HG03095 (cell line): Measurements from ENCODE around the gene DDX59.

Source experiments
- ATAC-seq: cut with Tn5 transposase; IDR thresholded peaks from one replicate; pipeline ENCODE4 v1.9.1; 2021; ENCODE audit warnings: moderate library complexity; ENCODE audit not compliant: unreplicated experiment

Gene DDX59

GRCh38 chr1:200669314-200670241 lies at the start of gene DDX59:
TSS of gene DDX59 (minus strand) at chr1:200669907. CDS start at chr1:200666740, 3,167 bp downstream.
- peak; percentile 85 for ATAC-seq

DNA sequence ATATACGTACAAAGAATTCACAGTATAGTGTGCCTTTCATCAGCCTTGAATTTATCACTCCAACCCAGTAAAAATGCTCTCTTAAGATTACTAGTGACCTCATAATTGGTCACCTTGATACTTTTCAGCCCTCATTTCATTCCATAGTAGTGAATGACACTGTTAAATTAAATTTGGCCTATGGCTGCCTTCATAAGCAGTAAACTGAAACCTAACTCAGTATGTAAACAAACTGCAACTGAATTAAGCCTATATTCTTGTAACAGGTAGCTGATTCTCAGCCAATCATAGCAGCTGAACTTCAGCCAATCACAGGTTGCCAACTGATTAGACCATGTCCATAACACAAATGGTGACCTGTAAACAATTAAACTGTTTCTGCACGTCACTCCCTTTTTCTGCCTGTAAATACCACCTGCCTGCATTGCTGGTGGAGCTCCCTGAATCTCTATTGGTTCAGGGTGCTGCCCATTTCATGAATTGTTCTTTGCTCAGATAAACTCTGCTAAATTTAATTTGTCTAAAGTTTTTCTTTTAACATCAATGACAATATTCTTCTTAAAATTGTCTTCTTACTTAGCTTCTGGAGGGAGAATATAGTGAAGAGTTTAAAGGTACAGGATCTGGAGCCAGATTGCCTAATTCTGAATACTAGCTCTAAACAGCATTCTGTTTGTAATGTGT lies 44.9 kb upstream of the DDX59 start:
- no peak for ATAC-seq

DNA sequence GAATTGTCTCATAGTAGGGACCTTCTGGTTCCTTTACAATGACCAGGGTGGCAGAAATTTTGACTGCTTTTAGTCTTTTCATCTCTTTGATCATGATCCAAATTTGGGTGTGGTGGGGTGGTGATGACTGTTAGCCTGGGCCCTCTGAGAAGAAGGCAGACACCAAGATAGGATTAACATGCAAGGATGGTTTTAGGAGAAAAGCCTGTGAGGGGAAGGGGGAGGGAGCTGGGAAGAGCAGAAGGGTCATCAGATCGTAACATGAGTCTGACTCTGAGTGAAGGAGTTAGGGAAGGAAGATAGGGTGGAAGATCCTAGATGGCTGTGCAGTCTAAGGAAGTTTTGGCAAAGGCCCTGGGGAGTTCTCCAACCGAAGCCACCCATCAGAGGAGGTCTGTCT lies 40.5 kb upstream of the DDX59 start:
- ATAC-seq, result no peak

DNA sequence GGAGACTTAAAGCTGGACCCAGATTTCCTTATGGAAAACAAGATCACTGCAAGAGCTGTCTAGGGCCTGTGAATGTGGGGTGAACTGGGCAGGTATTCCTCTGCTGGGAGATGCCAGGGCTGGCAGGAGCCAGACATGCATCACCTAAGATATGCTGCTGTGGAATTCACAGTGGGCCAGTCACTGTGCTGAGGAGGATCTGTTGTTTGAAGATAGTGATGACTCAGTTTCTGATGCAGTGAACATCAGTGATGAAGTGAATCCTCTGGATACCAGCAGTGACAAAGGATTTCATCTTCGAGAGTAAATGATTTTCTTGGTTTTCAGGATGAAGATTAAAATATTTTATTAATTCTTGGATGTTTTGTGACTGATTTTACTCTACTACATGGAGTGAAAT lies 39.1 kb upstream of the DDX59 start:
- ATAC-seq, result no peak

- no peak for ATAC-seq
Observed at GRCh38 chr1:200708161-200708560, 38.5 kb upstream of the DDX59 start.

GRCh38 chr1:200707116-200707515 lies 37.4 kb upstream of the DDX59 start:
- no peak for ATAC-seq

GRCh38 chr1:200706111-200706814 lies 36.6 kb upstream of the DDX59 start:
- no peak for ATAC-seq

- no peak for ATAC-seq
Observed at GRCh38 chr1:200704986-200705500, 35.3 kb upstream of the DDX59 start.

DNA sequence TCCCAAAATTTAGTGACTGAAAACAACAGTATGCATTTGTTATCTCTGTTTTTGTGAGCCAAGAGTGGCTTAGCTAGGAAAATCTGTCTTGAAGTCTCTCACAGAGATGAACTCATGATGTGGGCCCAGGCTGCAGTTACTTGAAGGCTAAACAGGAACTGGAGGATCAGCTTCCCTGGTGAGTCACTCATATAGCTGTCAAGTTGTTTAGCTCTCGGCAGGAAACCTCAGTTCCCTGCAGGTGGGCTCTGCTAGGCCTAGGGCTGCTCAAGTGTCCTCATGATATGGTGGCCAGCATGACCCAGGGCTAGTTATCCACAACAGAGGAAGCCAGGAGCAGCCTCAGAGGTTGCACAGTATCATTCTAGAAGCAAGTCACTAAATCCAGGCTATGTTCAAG lies 30.2 kb upstream of the DDX59 start:
- no peak for ATAC-seq

GRCh38 chr1:200694738-200695137 lies 25.0 kb upstream of the DDX59 start:
- ATAC-seq, result no peak

DNA sequence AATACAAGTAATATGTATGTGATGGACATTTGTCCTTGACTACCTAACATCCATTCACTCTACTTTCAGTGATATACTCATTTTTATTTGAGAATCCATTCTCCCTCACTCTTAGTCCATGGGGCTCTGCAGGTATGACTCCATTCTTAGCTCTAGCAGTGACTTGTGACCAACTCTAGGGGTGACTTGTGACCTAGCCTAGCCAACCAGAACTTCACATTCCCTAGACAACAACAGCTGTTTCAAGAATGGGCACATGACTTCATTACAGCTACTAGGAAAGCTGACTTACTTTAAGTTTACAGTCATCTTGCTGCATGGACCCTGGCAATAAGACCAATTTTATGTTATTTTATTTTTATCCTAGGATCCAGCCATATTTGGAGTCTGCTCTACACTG lies 23.6 kb upstream of the DDX59 start:
- no peak for ATAC-seq

GRCh38 chr1:200692316-200692715 lies 22.6 kb upstream of the DDX59 start:
- ATAC-seq, result no peak

DNA sequence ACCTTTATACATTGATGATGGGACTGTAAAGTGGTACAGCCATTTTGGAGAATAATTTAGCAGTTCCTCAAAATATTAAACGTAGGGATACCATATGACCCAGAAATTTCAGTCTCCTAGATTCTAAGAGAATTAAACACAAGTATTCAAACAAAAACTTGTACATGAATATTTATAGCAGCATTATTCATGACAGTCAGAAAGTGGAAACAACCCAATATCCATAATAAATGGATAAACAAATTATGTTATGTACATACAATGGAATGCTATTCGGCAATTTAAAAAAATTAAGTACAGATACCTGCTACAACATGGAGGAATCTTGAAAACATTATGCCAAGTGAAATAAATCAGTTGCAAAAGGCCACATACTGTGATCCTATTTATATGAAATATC lies 16.9 kb upstream of the DDX59 start:
- ATAC-seq, result no peak

DNA sequence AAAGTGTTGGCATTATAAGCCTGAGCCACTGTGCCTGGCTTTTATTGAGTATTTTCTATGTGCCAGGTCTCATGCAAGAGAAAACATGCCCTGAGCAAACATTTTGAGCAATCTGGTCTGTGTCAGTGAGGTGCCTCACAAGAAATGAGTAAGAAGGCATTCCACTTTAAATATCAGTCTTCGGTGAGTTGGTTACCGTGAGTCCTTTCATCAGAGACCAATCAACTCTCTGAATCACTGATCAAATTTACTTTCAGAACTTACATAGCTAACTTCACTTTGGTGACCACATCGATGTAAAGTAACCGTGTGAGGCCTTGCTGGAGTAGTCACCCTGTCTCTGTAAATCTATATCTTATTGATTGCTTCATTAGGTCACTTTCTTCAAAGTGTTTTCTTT lies 14.3 kb upstream of the DDX59 start:
- no peak for ATAC-seq

DNA sequence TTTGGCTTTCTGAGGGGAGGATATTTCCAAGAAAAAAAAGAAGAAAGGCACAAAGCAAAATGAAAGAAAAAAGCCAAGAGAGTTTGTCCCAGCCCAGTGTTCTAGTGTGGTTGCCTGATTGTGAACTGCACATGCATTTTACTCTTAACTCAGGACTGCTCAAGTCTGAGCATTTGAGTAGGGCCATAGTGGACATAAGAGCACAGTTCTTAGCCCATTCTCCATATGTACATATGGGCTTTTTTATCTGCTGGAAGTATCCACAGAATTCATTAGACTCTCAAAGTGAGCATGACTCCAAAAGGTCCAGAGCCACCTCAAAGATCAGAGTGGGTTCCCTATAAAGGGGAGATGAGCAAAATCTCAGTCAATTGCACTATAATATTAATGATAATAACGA lies 13.6 kb upstream of the DDX59 start:
- no peak for ATAC-seq

- no peak for ATAC-seq
Observed at GRCh38 chr1:200681231-200681630, 11.5 kb upstream of the DDX59 start.

GRCh38 chr1:200676829-200677228 lies 7.1 kb upstream of the DDX59 start:
- no peak for ATAC-seq

- ATAC-seq, result no peak
Observed at GRCh38 chr1:200675588-200675852, 5.8 kb upstream of the DDX59 start.

DNA sequence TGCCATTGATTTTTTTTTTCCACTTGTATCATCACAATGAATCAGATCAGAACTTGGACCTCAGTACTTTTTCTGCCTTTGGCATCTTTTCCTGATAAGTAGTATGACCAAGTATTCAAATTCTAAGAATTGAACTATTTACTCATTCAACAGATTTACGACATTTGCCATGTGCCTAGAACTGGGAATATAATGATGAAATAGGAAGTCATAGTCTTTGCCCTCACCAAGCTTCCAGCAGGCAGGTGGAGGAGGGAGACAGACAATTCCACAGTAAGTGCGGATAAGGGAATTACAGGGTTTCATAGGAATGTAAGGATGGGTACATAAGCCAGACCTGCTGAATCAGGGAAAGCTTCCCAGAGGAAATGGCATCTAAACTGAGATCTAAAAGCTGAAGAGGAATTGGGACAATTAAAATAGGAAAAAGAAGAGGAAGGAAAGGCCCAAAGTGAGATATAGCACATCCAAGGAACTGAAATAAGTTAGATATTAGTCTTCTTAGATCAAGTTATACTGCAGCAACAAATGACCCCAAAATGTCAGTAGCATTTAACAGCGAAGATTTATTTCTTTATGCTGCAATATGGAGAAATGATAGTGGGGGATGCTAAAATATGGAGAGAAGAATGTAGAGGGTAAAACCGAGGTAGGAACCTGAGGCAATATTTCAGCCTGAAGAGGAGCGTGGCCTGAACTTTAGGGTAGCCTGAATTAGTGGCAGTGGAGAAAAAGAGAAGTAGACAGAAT lies 5.3 kb upstream of the DDX59 start:
- no peak for ATAC-seq

GRCh38 chr1:200673952-200674823 lies 4.5 kb upstream of the DDX59 start:
- no peak for ATAC-seq
